T-helper 17 cell (primary cell): ENCODE data around the gene CLSTN3. TPM values are rescaled to one million over a fixed set of nuclear protein-coding genes. Genes with fewer than 3 reads are reported as not detected.

Source experiments
- ATAC-seq: fragments of 150-1000 bp; cut with Tn5 transposase; 2 replicates; pipeline ENCODE4 v1.10.0; 2021; ENCODE audit warnings: mild to moderate bottlenecking, moderate library complexity
- DNase-seq, 3 donors: peaks; one replicate each; pipeline versions ENCODE4 v3.0.0 to v3.0.0-alpha.2; 2020 to 2021
- H3K9me3 ChIP-seq: one replicate; pipeline ENCODE4 v1.7.0; 2013; ENCODE audit warnings: low read length, mild to moderate bottlenecking; ENCODE audit not compliant: control insufficient read depth, poor library complexity, severe bottlenecking
- H3K27ac Mint-ChIP-seq: one replicate; pipeline ENCODE4 v1.8.0; 2022; ENCODE audit warnings: mild to moderate bottlenecking, moderate library complexity, mixed read lengths
- H3K27me3 Mint-ChIP-seq: one replicate; pipeline ENCODE4 v1.8.0; 2022; ENCODE audit warnings: mixed read lengths
- H3K36me3 Mint-ChIP-seq: one replicate; pipeline ENCODE4 v1.8.0; 2022; ENCODE audit warnings: low read depth, mixed read lengths
- H3K4me1 Mint-ChIP-seq: one replicate; pipeline ENCODE4 v1.8.0; 2022; ENCODE audit warnings: mild to moderate bottlenecking, mixed read lengths
- H3K4me3 Mint-ChIP-seq: one replicate; pipeline ENCODE4 v1.8.0; 2022; ENCODE audit warnings: mild to moderate bottlenecking, moderate library complexity, mixed read lengths
- total RNA-seq, 4 donors: library from RNA in 2 of 4; stranded (reverse) in 2 of 4; gene quantifications; one replicate each; pipeline ENCODE4 v1.2.3 and lab custom pipeline; 2022 to 2026

The CLSTN3 gene
- total RNA-seq, 2 donors from 2014 or later = 45.8 to 62.6 TPM

GRCh38 chr12:7152818-7153217 lies 22.6 kb downstream of the CLSTN3 start:
- DNase-seq (no peak), ATAC-seq (no peak)
- H3K27ac Mint-ChIP-seq = no peak overlapping the region
- no peak overlapping the region for H3K4me3 Mint-ChIP-seq
- H3K27me3 Mint-ChIP-seq = no peaks in the 10 kb centered on the region
- H3K36me3 Mint-ChIP-seq = peaks cover 14% of the 10 kb centered on the region
- H3K9me3 ChIP-seq = no peaks in the 10 kb centered on the region
- no peaks in the 10 kb centered on the region for H3K4me1 Mint-ChIP-seq

- Mint-ChIP-seq H3K27ac (no peak overlapping the region), H3K4me1 (peaks cover 2% of the 10 kb centered on the region), H3K36me3 (peaks cover 13% of the 10 kb centered on the region), H3K27me3 (no peaks in the 10 kb centered on the region), H3K4me3 (no peak overlapping the region)
- ATAC-seq = no peak
- H3K9me3 ChIP-seq = no peaks in the 10 kb centered on the region
- no peak for DNase-seq
These were observed 23.9 kb downstream of the CLSTN3 start for GRCh38 chr12:7154042-7154441.

GRCh38 chr12:7154901-7155470 lies 24.8 kb downstream of the CLSTN3 start:
- DNase-seq = no peak
- Mint-ChIP-seq H3K27ac (no peak overlapping the region), H3K36me3 (peaks cover 10% of the 10 kb centered on the region), H3K27me3 (no peaks in the 10 kb centered on the region), H3K4me3 (no peak overlapping the region), H3K4me1 (peaks cover 2% of the 10 kb centered on the region)
- no peaks in the 10 kb centered on the region for H3K9me3 ChIP-seq
- ATAC-seq = no peak

- no peak for DNase-seq
These were observed 25.4 kb downstream of the CLSTN3 start for GRCh38 chr12:7155471-7156034.

GRCh38 chr12:7156259-7157197 lies 26.4 kb downstream of the CLSTN3 start:
- Mint-ChIP-seq H3K36me3 (peaks cover 9% of the 10 kb centered on the region), H3K4me1 (peaks cover 4% of the 10 kb centered on the region), H3K27ac (no peak overlapping the region), H3K27me3 (no peaks in the 10 kb centered on the region), H3K4me3 (no peak overlapping the region)
- no peak for DNase-seq
- no peak for ATAC-seq
- H3K9me3 ChIP-seq = no peaks in the 10 kb centered on the region

More at GRCh38 chr12:7155471-7156034, 25.4 kb downstream of the CLSTN3 start:
- H3K27ac Mint-ChIP-seq = no peak overlapping the region
- no peaks in the 10 kb centered on the region for H3K9me3 ChIP-seq
- peaks cover 9% of the 10 kb centered on the region for H3K36me3 Mint-ChIP-seq
- H3K27me3 Mint-ChIP-seq = no peaks in the 10 kb centered on the region
- no peak overlapping the region for H3K4me3 Mint-ChIP-seq
- ATAC-seq = no peak
- H3K4me1 Mint-ChIP-seq = peaks cover 3% of the 10 kb centered on the region

GRCh38 chr12:7157391-7157790 lies 27.2 kb downstream of the CLSTN3 start:
- Mint-ChIP-seq H3K4me1 (peaks cover 7% of the 10 kb centered on the region), H3K4me3 (no peak overlapping the region), H3K36me3 (peaks cover 9% of the 10 kb centered on the region), H3K27ac (no peak overlapping the region), H3K27me3 (peaks cover 7% of the 10 kb centered on the region)
- ATAC-seq (no peak), DNase-seq (no peak)
- no peaks in the 10 kb centered on the region for H3K9me3 ChIP-seq

GRCh38 chr12:7158781-7159609 lies 28.8 kb downstream of the CLSTN3 start:
- H3K27me3 Mint-ChIP-seq = peaks cover 20% of the 10 kb centered on the region
- H3K4me3 Mint-ChIP-seq = no peak overlapping the region
- no peaks in the 10 kb centered on the region for H3K9me3 ChIP-seq
- H3K27ac Mint-ChIP-seq = no peak overlapping the region
- DNase-seq (no peak), ATAC-seq (no peak)
- peaks cover 9% of the 10 kb centered on the region for H3K36me3 Mint-ChIP-seq
- H3K4me1 Mint-ChIP-seq = peaks cover 12% of the 10 kb centered on the region

- Mint-ChIP-seq H3K27ac (no peak overlapping the region), H3K4me3 (no peak overlapping the region), H3K27me3 (peaks cover 24% of the 10 kb centered on the region), H3K4me1 (peaks cover 12% of the 10 kb centered on the region), H3K36me3 (peaks cover 3% of the 10 kb centered on the region)
- DNase-seq (no peak), ATAC-seq (no peak)
- no peaks in the 10 kb centered on the region for H3K9me3 ChIP-seq
These were observed 30.0 kb downstream of the CLSTN3 start for GRCh38 chr12:7160183-7160582.

GRCh38 chr12:7161327-7161726 lies 31.2 kb downstream of the CLSTN3 start:
- Mint-ChIP-seq H3K27me3 (peaks cover 36% of the 10 kb centered on the region), H3K36me3 (peaks cover 3% of the 10 kb centered on the region), H3K4me3 (no peak overlapping the region), H3K4me1 (peaks cover 12% of the 10 kb centered on the region), H3K27ac (peak overlapping the region; percentile 29)
- DNase-seq = no peak
- no peak for ATAC-seq
- no peaks in the 10 kb centered on the region for H3K9me3 ChIP-seq

GRCh38 chr12:7161811-7162210 lies 31.6 kb downstream of the CLSTN3 start:
- Mint-ChIP-seq H3K36me3 (peaks cover 3% of the 10 kb centered on the region), H3K27ac (peak overlapping the region; percentile 29), H3K4me1 (peaks cover 12% of the 10 kb centered on the region), H3K27me3 (peaks cover 40% of the 10 kb centered on the region), H3K4me3 (no peak overlapping the region)
- no peak for DNase-seq
- no peak for ATAC-seq
- H3K9me3 ChIP-seq = no peaks in the 10 kb centered on the region

- Mint-ChIP-seq H3K27ac (no peak overlapping the region), H3K4me1 (peaks cover 12% of the 10 kb centered on the region), H3K27me3 (peaks cover 41% of the 10 kb centered on the region), H3K36me3 (peaks cover 3% of the 10 kb centered on the region), H3K4me3 (peak overlapping the region; percentile 76)
- ATAC-seq (peak; percentile 55), DNase-seq (no peak)
- H3K9me3 ChIP-seq = no peaks in the 10 kb centered on the region
These were observed 32.5 kb downstream of the CLSTN3 start for GRCh38 chr12:7162691-7163114.

- DNase-seq (no peak), ATAC-seq (no peak)
- no peak overlapping the region for H3K4me3 Mint-ChIP-seq
- H3K27ac Mint-ChIP-seq = no peak overlapping the region
- H3K36me3 Mint-ChIP-seq = peaks cover 3% of the 10 kb centered on the region
- H3K4me1 Mint-ChIP-seq = no peaks in the 10 kb centered on the region
- H3K27me3 Mint-ChIP-seq = peaks cover 20% of the 10 kb centered on the region
- peaks cover 4% of the 10 kb centered on the region for H3K9me3 ChIP-seq
These were observed 39.8 kb downstream of the CLSTN3 start for GRCh38 chr12:7169951-7170350.

- ATAC-seq = no peak
- Mint-ChIP-seq H3K27ac (no peak overlapping the region), H3K4me3 (no peak overlapping the region), H3K36me3 (peaks cover 3% of the 10 kb centered on the region), H3K27me3 (peaks cover 13% of the 10 kb centered on the region), H3K4me1 (no peaks in the 10 kb centered on the region)
- H3K9me3 ChIP-seq = peaks cover 4% of the 10 kb centered on the region
- DNase-seq = no peak
These were observed 41.7 kb downstream of the CLSTN3 start for GRCh38 chr12:7171854-7172253.
